Measurements from ENCODE around the gene IGFLR1. TPM values are rescaled to one million over a fixed set of nuclear protein-coding genes. Genes with fewer than 3 reads are reported as not detected.

IGFLR1 gene
- polyA plus RNA-seq, 1 donor from 2014 or later: 4.6 TPM

DNA sequence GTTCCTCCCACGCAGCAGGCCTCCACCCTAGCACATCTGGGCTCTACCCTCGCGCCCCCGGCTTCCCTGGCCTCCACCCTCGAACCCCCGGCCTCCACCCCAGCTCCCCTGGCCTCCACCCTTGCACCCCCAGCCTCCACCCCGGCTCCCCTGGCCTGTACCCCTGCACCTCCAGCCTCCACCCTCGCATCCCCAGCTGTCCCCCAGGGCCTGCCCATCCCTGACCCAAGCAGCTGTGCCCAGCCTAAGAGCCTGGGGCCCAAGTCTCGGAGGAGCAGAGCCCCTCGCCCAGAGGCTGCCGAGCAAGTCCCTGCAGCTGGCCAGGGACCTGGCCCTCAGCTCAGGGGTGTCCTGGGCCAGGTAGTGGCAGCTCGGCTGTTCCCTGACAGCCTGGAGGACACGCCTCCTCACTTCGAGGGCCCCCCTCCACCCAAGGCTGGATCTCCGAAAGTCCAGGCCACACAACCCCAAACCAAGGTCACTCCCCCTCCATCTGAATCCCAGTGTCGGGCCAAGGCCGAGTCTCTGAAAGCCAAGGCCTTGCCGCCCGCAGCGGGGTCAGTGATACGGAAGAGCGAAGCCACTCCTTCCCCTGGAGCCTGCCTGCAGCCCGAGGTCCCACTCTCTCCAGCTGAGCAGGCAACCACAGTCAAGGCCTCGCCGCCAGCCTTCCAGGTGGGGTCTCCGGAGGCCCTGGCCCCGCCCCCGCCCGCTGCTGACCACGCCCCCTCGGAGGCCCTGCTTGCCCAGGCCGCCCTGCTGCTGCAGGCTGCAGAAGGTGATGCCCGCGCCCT lies 25.2 kb upstream of the IGFLR1 start (continued):
- TF ChIP-seq RAD21 (conservative IDR thresholded peaks at IDR 0.05): no peak

DNA sequence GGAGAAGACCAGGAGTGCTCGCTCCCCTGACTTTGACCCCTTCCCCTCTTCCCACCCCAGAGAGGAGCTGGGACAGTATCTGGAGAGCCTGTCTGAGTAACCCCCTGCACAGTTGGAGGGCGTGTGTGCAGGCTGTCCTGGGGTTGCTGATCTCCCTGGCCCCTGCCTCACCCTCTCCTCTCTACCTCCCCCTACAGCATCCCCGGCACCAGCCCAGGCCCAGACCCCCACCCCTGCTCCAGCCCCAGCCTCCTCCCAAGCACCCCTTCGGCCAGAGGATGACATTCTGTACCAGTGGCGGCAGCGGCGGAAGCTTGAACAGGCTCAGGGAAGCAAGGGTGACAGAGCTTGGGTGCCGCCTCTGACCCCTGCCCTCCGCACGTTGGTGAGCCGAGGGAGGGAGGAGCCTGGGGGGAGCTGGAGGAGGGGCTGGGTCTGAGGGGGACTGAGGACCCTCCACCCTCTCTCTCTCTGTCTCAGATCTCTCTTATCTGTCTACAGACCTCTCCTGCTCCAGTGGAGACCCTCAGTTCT lies 24.4 kb upstream of the IGFLR1 start:
- no peak overlapping the region for H2AFZ ChIP-seq (ENCODE audit: low read depth, low read length)
- no peaks in the 10 kb centered on the region for H3K9me3 ChIP-seq (ENCODE audit: low read length)
- no peaks in the 10 kb centered on the region for H3K27me3 ChIP-seq (ENCODE audit: insufficient read depth, low read depth, low read length)
- H4K20me1 ChIP-seq (ENCODE audit: insufficient read depth): no peaks in the 10 kb centered on the region
- H3K9ac ChIP-seq (ENCODE audit: low read length): no peak overlapping the region
- TF ChIP-seq TAF1 (IDR thresholded peaks at IDR 0.05; ENCODE audit: low read depth) (no peak), EP300 (conservative IDR thresholded peaks at IDR 0.05; ENCODE audit: poor library complexity, severe bottlenecking) (no peak), MXI1 (conservative IDR thresholded peaks at IDR 0.05; ENCODE audit: poor library complexity, severe bottlenecking) (no peak), EZH2 (IDR thresholded peaks at IDR 0.05; ENCODE audit: borderline replicate concordance, insufficient read depth, low read length, poor library complexity, severe bottlenecking) (no peak), SMC3 (conservative IDR thresholded peaks at IDR 0.05; ENCODE audit: poor library complexity) (no peak), POLR2AphosphoS5 (IDR thresholded peaks at IDR 0.05) (no peak), RAD21 (conservative IDR thresholded peaks at IDR 0.05) (no peak)
- TF ChIP-seq, protein P1, sequence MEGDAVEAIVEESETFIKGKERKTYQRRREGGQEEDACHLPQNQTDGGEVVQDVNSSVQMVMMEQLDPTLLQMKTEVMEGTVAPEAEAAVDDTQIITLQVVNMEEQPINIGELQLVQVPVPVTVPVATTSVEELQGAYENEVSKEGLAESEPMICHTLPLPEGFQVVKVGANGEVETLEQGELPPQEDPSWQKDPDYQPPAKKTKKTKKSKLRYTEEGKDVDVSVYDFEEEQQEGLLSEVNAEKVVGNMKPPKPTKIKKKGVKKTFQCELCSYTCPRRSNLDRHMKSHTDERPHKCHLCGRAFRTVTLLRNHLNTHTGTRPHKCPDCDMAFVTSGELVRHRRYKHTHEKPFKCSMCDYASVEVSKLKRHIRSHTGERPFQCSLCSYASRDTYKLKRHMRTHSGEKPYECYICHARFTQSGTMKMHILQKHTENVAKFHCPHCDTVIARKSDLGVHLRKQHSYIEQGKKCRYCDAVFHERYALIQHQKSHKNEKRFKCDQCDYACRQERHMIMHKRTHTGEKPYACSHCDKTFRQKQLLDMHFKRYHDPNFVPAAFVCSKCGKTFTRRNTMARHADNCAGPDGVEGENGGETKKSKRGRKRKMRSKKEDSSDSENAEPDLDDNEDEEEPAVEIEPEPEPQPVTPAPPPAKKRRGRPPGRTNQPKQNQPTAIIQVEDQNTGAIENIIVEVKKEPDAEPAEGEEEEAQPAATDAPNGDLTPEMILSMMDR (IDR thresholded peaks at IDR 0.05; ENCODE audit: poor library complexity, severe bottlenecking): no peak
- TF ChIP-seq, protein P2, sequence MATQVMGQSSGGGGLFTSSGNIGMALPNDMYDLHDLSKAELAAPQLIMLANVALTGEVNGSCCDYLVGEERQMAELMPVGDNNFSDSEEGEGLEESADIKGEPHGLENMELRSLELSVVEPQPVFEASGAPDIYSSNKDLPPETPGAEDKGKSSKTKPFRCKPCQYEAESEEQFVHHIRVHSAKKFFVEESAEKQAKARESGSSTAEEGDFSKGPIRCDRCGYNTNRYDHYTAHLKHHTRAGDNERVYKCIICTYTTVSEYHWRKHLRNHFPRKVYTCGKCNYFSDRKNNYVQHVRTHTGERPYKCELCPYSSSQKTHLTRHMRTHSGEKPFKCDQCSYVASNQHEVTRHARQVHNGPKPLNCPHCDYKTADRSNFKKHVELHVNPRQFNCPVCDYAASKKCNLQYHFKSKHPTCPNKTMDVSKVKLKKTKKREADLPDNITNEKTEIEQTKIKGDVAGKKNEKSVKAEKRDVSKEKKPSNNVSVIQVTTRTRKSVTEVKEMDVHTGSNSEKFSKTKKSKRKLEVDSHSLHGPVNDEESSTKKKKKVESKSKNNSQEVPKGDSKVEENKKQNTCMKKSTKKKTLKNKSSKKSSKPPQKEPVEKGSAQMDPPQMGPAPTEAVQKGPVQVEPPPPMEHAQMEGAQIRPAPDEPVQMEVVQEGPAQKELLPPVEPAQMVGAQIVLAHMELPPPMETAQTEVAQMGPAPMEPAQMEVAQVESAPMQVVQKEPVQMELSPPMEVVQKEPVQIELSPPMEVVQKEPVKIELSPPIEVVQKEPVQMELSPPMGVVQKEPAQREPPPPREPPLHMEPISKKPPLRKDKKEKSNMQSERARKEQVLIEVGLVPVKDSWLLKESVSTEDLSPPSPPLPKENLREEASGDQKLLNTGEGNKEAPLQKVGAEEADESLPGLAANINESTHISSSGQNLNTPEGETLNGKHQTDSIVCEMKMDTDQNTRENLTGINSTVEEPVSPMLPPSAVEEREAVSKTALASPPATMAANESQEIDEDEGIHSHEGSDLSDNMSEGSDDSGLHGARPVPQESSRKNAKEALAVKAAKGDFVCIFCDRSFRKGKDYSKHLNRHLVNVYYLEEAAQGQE (IDR thresholded peaks at IDR 0.05; ENCODE audit: borderline replicate concordance): no peak
- H3K4me3 ChIP-seq (ENCODE audit: low read length): no peak overlapping the region
- no peak overlapping the region for H3K27ac ChIP-seq (ENCODE audit: low read length)
- no peak overlapping the region for H3K4me2 ChIP-seq (ENCODE audit: low read length)
- H3K9me2 ChIP-seq (ENCODE audit: insufficient read depth, low read length): no peaks in the 10 kb centered on the region
- H3K79me2 ChIP-seq (replicated peaks; ENCODE audit: insufficient read depth, low read length): no peaks in the 10 kb centered on the region
- no peaks in the 10 kb centered on the region for H3K36me3 ChIP-seq (ENCODE audit: insufficient read depth, low read length)
- H3F3A ChIP-seq (ENCODE audit: insufficient read depth, low read length, poor library complexity, severe bottlenecking): no peaks in the 10 kb centered on the region
